Duodenal mucosa (tissue), 2 donors: Measurements from ENCODE around the gene CDC14B.

Source experiments
- H3K27ac ChIP-seq: one replicate; pipeline ENCODE4 v1.7.0; 2013; ENCODE audit warnings: low read depth, low read length
- H3K27me3 ChIP-seq, 2 donors: one replicate each; pipeline ENCODE4 v1.7.0; 2013; ENCODE audit warnings: low read length in 2 of 2, control low read depth in 1 of 2; ENCODE audit not compliant: insufficient read depth in 2 of 2, control insufficient read depth in 1 of 2
- H3K36me3 ChIP-seq, 2 donors: one replicate each; pipeline ENCODE4 v1.7.0; 2013; ENCODE audit warnings: low read length in 2 of 2, control low read depth in 1 of 2; ENCODE audit not compliant: insufficient read depth in 2 of 2, control insufficient read depth in 1 of 2
- H3K4me1 ChIP-seq, 2 donors: one replicate each; pipeline ENCODE4 v1.7.0; 2013; ENCODE audit warnings: low read length in 2 of 2, control low read depth in 1 of 2; ENCODE audit not compliant: insufficient read depth in 2 of 2, control insufficient read depth in 1 of 2
- H3K4me3 ChIP-seq, 2 donors: one replicate each; pipeline ENCODE4 v1.7.0; 2013; ENCODE audit warnings: low read length in 2 of 2, low read depth in 1 of 2
- H3K9ac ChIP-seq, 2 donors: one replicate each; pipeline ENCODE4 v1.7.0; 2013; ENCODE audit warnings: low read length in 2 of 2, low read depth in 1 of 2
- H3K9me3 ChIP-seq, 2 donors: one replicate each; pipeline ENCODE4 v1.7.0; 2013; ENCODE audit warnings: low read length in 2 of 2, control low read depth in 1 of 2; ENCODE audit not compliant: control insufficient read depth in 1 of 2

The CDC14B gene

DNA sequence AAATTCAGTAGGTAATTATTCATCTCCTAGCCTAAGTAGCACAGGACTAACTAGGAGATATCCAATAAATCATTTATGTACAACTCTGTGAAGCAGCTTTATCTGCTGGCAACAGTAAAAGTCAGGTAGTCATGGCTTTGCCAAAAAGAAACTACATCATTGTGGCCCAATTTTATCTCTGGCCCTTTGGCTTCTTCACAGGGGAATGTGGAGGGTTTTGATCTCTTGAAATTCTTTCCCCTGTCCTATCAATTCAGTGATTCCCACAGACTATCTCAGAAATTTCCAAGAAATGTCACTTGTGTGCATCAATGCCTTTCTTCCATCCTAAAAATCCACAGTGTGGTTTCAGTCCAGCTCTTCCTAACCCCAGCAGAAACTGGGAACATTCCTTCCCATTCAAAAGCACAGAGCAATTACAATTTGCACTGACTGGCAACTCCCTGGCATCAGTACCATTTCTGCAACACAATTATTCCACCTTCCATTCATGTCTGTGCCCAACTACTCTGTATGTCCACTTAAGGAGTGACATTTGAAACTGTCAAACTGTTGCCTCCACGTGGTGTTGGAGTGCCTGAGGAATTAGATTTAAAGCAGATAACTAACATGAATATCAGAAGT is 6.6 kb downstream of the CDC14B start:
- Histone ChIP-seq H3K36me3 (no peaks in the 10 kb centered on the region), H3K9me3 (no peaks in the 10 kb centered on the region), H3K27ac (no peak overlapping the region), H3K9ac (no peak overlapping the region), H3K4me3 (no peak overlapping the region), H3K27me3 (no peaks in the 10 kb centered on the region), H3K4me1 (peaks cover 9 to 12% of the 10 kb centered on the region in 2 donors)

DNA sequence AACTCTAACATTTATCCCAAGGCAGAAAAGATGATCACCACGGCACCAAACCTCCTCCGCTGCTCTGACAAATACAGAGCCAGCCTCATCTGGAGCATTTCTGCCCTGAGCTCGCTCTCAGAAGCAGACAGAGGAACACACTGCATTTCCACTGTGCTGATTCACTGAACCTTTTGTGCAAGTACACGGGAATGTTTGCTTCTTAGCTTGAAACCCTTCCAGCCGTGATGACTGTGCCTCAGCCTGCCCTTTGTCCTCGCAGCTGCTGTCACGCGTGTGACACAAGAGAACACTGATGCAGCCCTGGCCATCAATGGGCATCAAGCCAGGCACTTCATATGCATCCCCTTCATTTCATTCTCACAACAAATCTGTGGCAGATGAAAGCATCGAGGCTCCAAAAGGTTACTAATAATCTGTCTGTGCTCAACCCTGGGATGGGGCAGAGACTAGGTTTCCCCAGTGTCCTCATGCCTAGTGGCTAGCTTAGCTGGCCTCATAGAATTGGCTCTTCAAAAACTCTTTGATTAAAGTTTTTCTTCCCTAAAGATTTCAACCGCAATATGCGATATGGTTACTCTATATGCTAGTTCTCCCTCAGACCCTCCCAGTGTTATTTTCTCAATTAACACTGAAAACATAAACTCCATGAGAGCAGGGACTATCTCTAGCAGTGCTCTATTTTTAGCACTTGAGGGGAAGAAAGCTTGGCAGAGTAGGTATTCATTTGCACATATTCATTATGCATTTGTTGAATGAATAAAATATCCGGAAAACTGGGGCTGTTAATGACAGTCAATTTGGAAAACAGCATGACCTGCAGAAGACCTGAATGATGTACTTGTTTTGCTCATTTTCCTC is 7.3 kb downstream of the CDC14B start:
- H3K4me1 ChIP-seq = peaks cover 8% of the 10 kb centered on the region in 2 donors
- H3K9me3 ChIP-seq = no peaks in the 10 kb centered on the region
- H3K36me3 ChIP-seq = no peaks in the 10 kb centered on the region
- H3K4me3 ChIP-seq = peak overlapping the region in 1 of 2 donors; percentile 16
- no peaks in the 10 kb centered on the region for H3K27me3 ChIP-seq
- H3K9ac ChIP-seq = no peak overlapping the region
- H3K27ac ChIP-seq = no peak overlapping the region

DNA sequence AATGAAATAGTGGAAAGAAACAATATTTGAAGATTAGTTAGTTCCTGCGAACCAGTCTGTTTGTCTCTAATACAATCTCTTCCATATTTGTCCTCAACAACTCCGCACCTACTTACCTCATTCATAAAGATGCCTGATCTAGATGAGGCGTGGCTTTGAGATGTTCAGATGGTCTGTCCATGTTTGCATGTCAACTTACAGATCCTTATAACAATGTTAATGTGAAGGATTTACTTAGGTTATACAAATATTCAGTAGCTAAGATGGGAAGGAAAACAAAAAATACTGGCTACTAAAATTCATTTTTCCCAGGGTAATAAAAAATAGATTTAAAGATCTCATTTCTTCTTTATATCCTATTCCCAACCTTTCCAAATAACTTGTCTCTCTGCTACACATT is 8.3 kb downstream of the CDC14B start:
- H3K9me3 ChIP-seq = no peaks in the 10 kb centered on the region
- no peaks in the 10 kb centered on the region for H3K36me3 ChIP-seq
- H3K9ac ChIP-seq = no peak overlapping the region
- peaks cover 8% of the 10 kb centered on the region in 2 donors for H3K4me1 ChIP-seq
- H3K27me3 ChIP-seq = no peaks in the 10 kb centered on the region
- no peak overlapping the region for H3K27ac ChIP-seq
- H3K4me3 ChIP-seq = no peak overlapping the region

DNA sequence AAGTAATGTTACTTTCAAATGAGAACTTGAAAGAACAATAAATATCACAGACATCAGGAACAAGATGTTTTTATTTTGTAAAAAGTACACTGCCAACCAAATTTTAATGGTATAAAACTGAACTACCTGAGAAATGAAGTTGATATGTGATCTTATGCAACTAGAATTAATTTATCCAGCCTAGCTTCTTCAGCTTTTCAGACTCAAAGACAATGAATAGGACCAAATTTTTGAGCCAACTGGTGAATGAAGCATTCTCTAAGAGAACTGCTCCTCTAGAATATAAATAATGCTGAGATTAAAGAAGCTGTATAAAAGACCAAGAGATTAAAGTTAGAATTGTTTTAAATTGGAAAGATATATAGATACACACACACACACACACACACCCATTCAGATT is 9.9 kb downstream of the CDC14B start:
- Histone ChIP-seq H3K27me3 (no peaks in the 10 kb centered on the region), H3K4me3 (no peak overlapping the region), H3K9ac (no peak overlapping the region), H3K36me3 (no peaks in the 10 kb centered on the region), H3K4me1 (peaks cover 8% of the 10 kb centered on the region in 2 donors), H3K27ac (no peak overlapping the region), H3K9me3 (no peaks in the 10 kb centered on the region)

GRCh38 chr9:96607971-96608370 is 11.7 kb downstream of the CDC14B start:
- H3K4me1 ChIP-seq = peaks cover 8% of the 10 kb centered on the region in 2 donors
- no peaks in the 10 kb centered on the region for H3K9me3 ChIP-seq
- no peak overlapping the region for H3K4me3 ChIP-seq
- no peaks in the 10 kb centered on the region for H3K27me3 ChIP-seq
- no peaks in the 10 kb centered on the region for H3K36me3 ChIP-seq
- H3K27ac ChIP-seq = no peak overlapping the region
- no peak overlapping the region for H3K9ac ChIP-seq

- Histone ChIP-seq H3K27ac (no peak overlapping the region), H3K4me3 (no peak overlapping the region), H3K4me1 (no peaks in the 10 kb centered on the region), H3K36me3 (no peaks in the 10 kb centered on the region), H3K9me3 (no peaks in the 10 kb centered on the region), H3K27me3 (no peaks in the 10 kb centered on the region), H3K9ac (no peak overlapping the region)
Measured at GRCh38 chr9:96605328-96605727, 14.3 kb downstream of the CDC14B start.

GRCh38 chr9:96604004-96604319 is 15.7 kb downstream of the CDC14B start:
- no peak overlapping the region for H3K9ac ChIP-seq
- no peak overlapping the region for H3K4me3 ChIP-seq
- no peaks in the 10 kb centered on the region for H3K27me3 ChIP-seq
- no peaks in the 10 kb centered on the region for H3K9me3 ChIP-seq
- no peaks in the 10 kb centered on the region for H3K4me1 ChIP-seq
- no peaks in the 10 kb centered on the region for H3K36me3 ChIP-seq
- H3K27ac ChIP-seq = no peak overlapping the region

GRCh38 chr9:96603305-96604003 is 16.2 kb downstream of the CDC14B start:
- Histone ChIP-seq H3K4me1 (no peaks in the 10 kb centered on the region), H3K36me3 (no peaks in the 10 kb centered on the region), H3K9me3 (no peaks in the 10 kb centered on the region), H3K27me3 (no peaks in the 10 kb centered on the region), H3K4me3 (no peak overlapping the region), H3K27ac (no peak overlapping the region), H3K9ac (no peak overlapping the region)

GRCh38 chr9:96599298-96599697 is 20.3 kb downstream of the CDC14B start:
- no peaks in the 10 kb centered on the region for H3K9me3 ChIP-seq
- H3K4me3 ChIP-seq = no peak overlapping the region
- H3K9ac ChIP-seq = no peak overlapping the region
- no peaks in the 10 kb centered on the region for H3K36me3 ChIP-seq
- no peaks in the 10 kb centered on the region for H3K27me3 ChIP-seq
- H3K27ac ChIP-seq = no peak overlapping the region
- no peaks in the 10 kb centered on the region for H3K4me1 ChIP-seq

DNA sequence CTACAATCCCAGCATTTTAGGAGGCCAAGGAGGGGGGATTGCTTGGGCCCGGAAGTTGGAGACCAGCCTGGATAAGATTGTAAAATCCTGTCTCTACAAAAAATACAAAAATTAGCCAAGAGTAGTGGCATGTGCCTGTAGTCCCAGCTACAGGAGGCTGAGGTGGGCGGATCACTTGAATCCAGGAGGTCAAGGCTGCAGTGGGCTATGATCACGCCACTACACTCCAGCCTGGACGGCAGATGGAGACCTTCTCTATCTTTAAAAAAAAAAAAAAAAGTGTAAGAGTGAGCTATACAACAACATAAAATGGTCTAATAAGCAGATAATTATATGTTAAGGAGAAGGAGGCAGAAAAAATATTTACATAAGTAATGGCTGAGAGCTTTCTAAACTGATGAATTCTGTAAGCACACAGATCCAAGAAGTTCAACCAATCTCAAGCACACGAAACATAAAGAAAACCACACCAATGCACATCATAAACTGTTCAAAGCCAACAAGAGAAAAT is 23.0 kb downstream of the CDC14B start:
- H3K4me3 ChIP-seq = no peak overlapping the region
- H3K27ac ChIP-seq = no peak overlapping the region
- no peak overlapping the region for H3K9ac ChIP-seq
- no peaks in the 10 kb centered on the region for H3K4me1 ChIP-seq
- H3K9me3 ChIP-seq = no peaks in the 10 kb centered on the region
- no peaks in the 10 kb centered on the region for H3K36me3 ChIP-seq
- H3K27me3 ChIP-seq = no peaks in the 10 kb centered on the region
